NB4 (cell line): ENCODE data around the gene CADPS.

ENCODE experiments used
- DNase-seq: peaks from one replicate; pipeline ENCODE4 v3.0.0; 2010; ENCODE audit warnings: low read depth
- H3K4me3 ChIP-seq: one replicate; pipeline ENCODE4 v1.5.1; 2011; ENCODE audit warnings: mild to moderate bottlenecking, low read depth, low read length, moderate library complexity
- CTCF ChIP-seq: IDR thresholded peaks from one replicate; pipeline ENCODE4 v1.5.1; 2012; ENCODE audit warnings: low read depth, low read length
- MAX ChIP-seq: IDR thresholded peaks from 2 replicates; pipeline ENCODE4 v1.6.1; 2011; ENCODE audit warnings: low read depth, low read length
- MYC ChIP-seq: IDR thresholded peaks from 2 replicates; pipeline ENCODE4 v1.6.1; 2011; ENCODE audit warnings: low read depth, low read length
- POLR2A ChIP-seq: IDR thresholded peaks from 2 replicates; pipeline ENCODE4 v1.6.1; 2011; ENCODE audit warnings: mild to moderate bottlenecking; ENCODE audit not compliant: insufficient read length; ENCODE audit errors: extremely low read depth

Gene CADPS

GRCh38 chr3:62607287-62608029 lies 267.8 kb downstream of the CADPS start:
- H3K4me3 ChIP-seq: no peak overlapping the region
- DNase-seq: no peak
- no peak for TF ChIP-seq MAX
- TF ChIP-seq CTCF: no peak
- no peak for TF ChIP-seq MYC
- TF ChIP-seq POLR2A: no peak

GRCh38 chr3:62605413-62606068 lies 269.7 kb downstream of the CADPS start:
- DNase-seq: no peak
- no peak for TF ChIP-seq POLR2A
- no peak for TF ChIP-seq MYC
- TF ChIP-seq CTCF: no peak
- TF ChIP-seq MAX: no peak
- no peak overlapping the region for H3K4me3 ChIP-seq

- TF ChIP-seq CTCF (no peak), POLR2A (no peak), MYC (no peak), MAX (no peak)
- H3K4me3 ChIP-seq: no peak overlapping the region
- no peak for DNase-seq
Measured at GRCh38 chr3:62604751-62605351, 270.4 kb downstream of the CADPS start.

GRCh38 chr3:62604298-62604697 lies 270.9 kb downstream of the CADPS start:
- no peak overlapping the region for H3K4me3 ChIP-seq
- no peak for DNase-seq
- no peak for TF ChIP-seq POLR2A
- TF ChIP-seq MYC: no peak
- no peak for TF ChIP-seq CTCF
- no peak for TF ChIP-seq MAX

- no peak for TF ChIP-seq MAX
- no peak for TF ChIP-seq CTCF
- TF ChIP-seq POLR2A: no peak
- no peak for TF ChIP-seq MYC
- DNase-seq: no peak
- H3K4me3 ChIP-seq: no peak overlapping the region
Measured at GRCh38 chr3:62602987-62603386, 272.2 kb downstream of the CADPS start.
